GM12891 (cell line): ENCODE results near the gene COMMD4.

Experiments used
- POLR2A ChIP-seq: IDR thresholded peaks from 2 replicates; pipeline ENCODE4 v1.6.1; 2011; ENCODE audit warnings: low read depth, low read length, control low read depth
- POLR2AphosphoS5 ChIP-seq: IDR thresholded peaks from 2 replicates; pipeline ENCODE4 v1.6.1; 2011; ENCODE audit warnings: low read depth, low read length, control low read depth

DNA sequence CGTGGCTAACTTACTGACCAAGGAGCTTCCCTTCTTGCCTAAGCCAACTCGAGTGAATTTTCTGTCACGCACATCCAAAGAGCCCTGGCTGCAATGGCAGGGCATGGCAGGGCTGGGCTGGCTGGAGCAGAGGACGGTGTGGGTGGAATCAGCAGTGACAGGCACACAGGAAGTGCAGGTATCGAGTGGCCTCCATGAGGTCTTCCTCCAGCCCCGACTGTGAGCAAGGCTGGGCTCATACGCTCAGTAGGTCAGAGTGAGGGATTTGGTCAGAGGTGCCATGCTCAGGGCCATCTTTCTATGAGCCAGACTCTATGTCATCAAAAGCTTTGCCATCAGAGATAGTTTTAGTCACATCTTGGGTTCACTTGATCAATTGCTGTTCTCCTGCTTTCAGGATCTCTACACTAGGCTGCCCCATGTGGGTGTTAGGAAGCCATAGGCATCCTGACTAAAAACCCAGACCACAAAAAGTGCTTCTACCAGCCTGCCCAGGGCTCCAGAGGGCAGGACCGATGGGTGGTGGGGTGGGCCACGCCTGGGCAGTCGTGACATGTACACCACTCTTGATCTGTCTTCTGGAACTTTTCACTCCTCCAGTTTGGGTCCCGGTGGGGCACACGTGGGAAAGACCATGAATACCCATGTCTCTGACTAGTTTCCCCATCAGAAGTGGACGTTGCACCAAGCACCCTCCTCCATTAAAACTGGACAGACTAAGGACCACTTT lies 22.6 kb upstream of the COMMD4 start:
- no peak for TF ChIP-seq POLR2AphosphoS5
- TF ChIP-seq POLR2A = no peak
